HepG2 (cell line): ENCODE measurements around the gene SPACA4. TPM values are rescaled to one million over a fixed set of nuclear protein-coding genes. Genes with fewer than 3 reads are reported as not detected.

ENCODE experiments used
- AKAP8 ChIP-seq: sonication (generic); formaldehyde crosslinking; IDR thresholded peaks from 2 replicates; pipeline ENCODE4 v1.5.1; 2020; ENCODE audit warnings: mild to moderate bottlenecking, missing genetic modification reagents
- FIP1L1 ChIP-seq: fragments of 200-400 bp; formaldehyde crosslinking; IDR thresholded peaks from 2 replicates; pipeline ENCODE4 v1.6.1; 2018; ENCODE audit warnings: low read depth, mild to moderate bottlenecking, low read length, moderate library complexity, borderline replicate concordance; ENCODE audit not compliant: insufficient read depth
- IRF2 ChIP-seq: IDR thresholded peaks from 2 replicates; pipeline ENCODE4 v1.6.1; 2018; ENCODE audit warnings: missing genetic modification reagents, missing compliant biosample characterization
- KLF15 ChIP-seq: sonication (generic); formaldehyde crosslinking; IDR thresholded peaks from 2 replicates; pipeline ENCODE4 v1.8.1; 2023; ENCODE audit warnings: borderline replicate concordance, mild to moderate bottlenecking, inconsistent platforms, missing genetic modification reagents, mixed read lengths
- NR2F1 ChIP-seq, 2 experiments: fragments of 450-650 bp in 1 of 2; formaldehyde crosslinking in 1 of 2; IDR thresholded peaks; 2 replicates each; pipeline versions ENCODE4 v1.5.0 to v1.6.1; 2016 to 2020; ENCODE audit warnings: mild to moderate bottlenecking in 1 of 2, missing compliant biosample characterization in 1 of 2, missing genetic modification reagents in 1 of 2, moderate library complexity in 1 of 2
- POGZ ChIP-seq: sonication (generic); formaldehyde crosslinking; IDR thresholded peaks from 2 replicates; pipeline ENCODE4 v1.4.0; 2020; ENCODE audit warnings: mild to moderate bottlenecking, missing genetic modification reagents
- RAD21 ChIP-seq: fragments of 450-650 bp; formaldehyde crosslinking; IDR thresholded peaks from 2 replicates; pipeline ENCODE4 v1.5.0; 2020; ENCODE audit warnings: mild to moderate bottlenecking
- SIN3B ChIP-seq: fragments of 150-350 bp; IDR thresholded peaks from 2 replicates; pipeline ENCODE4 v1.6.1; 2014; ENCODE audit warnings: low read length
- SNAPC2 ChIP-seq: sonication (generic); formaldehyde crosslinking; IDR thresholded peaks from 2 replicates; pipeline ENCODE4 v1.8.1; 2022; ENCODE audit warnings: mild to moderate bottlenecking, missing genetic modification reagents
- SOX6 ChIP-seq, 2 experiments: fragments of 450-650 bp in 1 of 2; sonication (generic) in 1 of 2; formaldehyde crosslinking in 1 of 2; IDR thresholded peaks; 2 replicates each; pipeline versions ENCODE4 v1.4.0 to v1.6.1; 2017 to 2020; ENCODE audit warnings: antibody characterized with exemption in 1 of 2, mild to moderate bottlenecking in 1 of 2, missing genetic modification reagents in 1 of 2
- SRF ChIP-seq: IDR thresholded peaks from 2 replicates; pipeline ENCODE4 v1.6.1; 2011; ENCODE audit warnings: mild to moderate bottlenecking, low read depth, low read length, moderate library complexity
- TMF1 ChIP-seq: sonication (generic); formaldehyde crosslinking; IDR thresholded peaks from 2 replicates; pipeline ENCODE4 v1.8.1; 2022; ENCODE audit warnings: low read depth, missing genetic modification reagents
- XBP1 ChIP-seq: sonication (generic); formaldehyde crosslinking; IDR thresholded peaks from 2 replicates; pipeline ENCODE4 v1.5.0; 2020; ENCODE audit warnings: missing genetic modification reagents
- ZIK1 ChIP-seq: sonication (generic); formaldehyde crosslinking; IDR thresholded peaks from 2 replicates; pipeline ENCODE4 v1.5.0; 2020; ENCODE audit warnings: mild to moderate bottlenecking, low read depth, missing genetic modification reagents, borderline replicate concordance
- ZNF251 ChIP-seq: sonication (generic); formaldehyde crosslinking; IDR thresholded peaks from 2 replicates; pipeline ENCODE4 v1.9.0; 2021; ENCODE audit warnings: mild to moderate bottlenecking, missing genetic modification reagents
- ZNF451 ChIP-seq: sonication (generic); formaldehyde crosslinking; IDR thresholded peaks from 2 replicates; pipeline ENCODE4 v1.5.0; 2020; ENCODE audit warnings: mild to moderate bottlenecking, missing genetic modification reagents
- ZNF546 ChIP-seq: sonication (generic); formaldehyde crosslinking; conservative IDR thresholded peaks from 2 replicates; pipeline ENCODE4 v1.8.1; 2023; ENCODE audit warnings: mild to moderate bottlenecking, missing genetic modification reagents
- ZNF564 ChIP-seq: sonication (generic); formaldehyde crosslinking; IDR thresholded peaks from 2 replicates; pipeline ENCODE4 v1.8.1; 2023; ENCODE audit warnings: mild to moderate bottlenecking, missing genetic modification reagents
- polyA plus RNA-seq, 8 experiments: library from polyadenylated mRNA; depleted of rRNA in 3 of 8; stranded (reverse) in 7 of 8; unstranded in 1 of 8; fragments of >200 nt; fragmentation: Illumina TruSeq in 4 of 8; extraction: Trizol in 4 of 8; gene quantifications; 2 replicates each; pipeline versions ENCODE4 v1.2.1 to v1.2.3, GENCODE V29; 2011 to 2016; ENCODE audit warnings: low read depth in 4 of 8, missing spikeins in 1 of 8, mixed read lengths in 1 of 8; ENCODE audit not compliant: insufficient read depth in 1 of 8
- total RNA-seq, 5 experiments: library from RNA; depleted of rRNA; stranded (reverse); fragments of >200 nt; fragmentation: Illumina TruSeq; extraction: Trizol; gene quantifications; 2 replicates each; pipeline ENCODE4 v1.2.3, GENCODE V29; 2016; ENCODE audit warnings: low read depth in 1 of 5
- TF ChIP-seq, protein P1 (sequence below): sonication (generic); IDR thresholded peaks from 2 replicates; pipeline ENCODE4 v1.6.1; 2016; ENCODE audit warnings: low read depth, borderline replicate concordance
- TF ChIP-seq, protein P2 (sequence below): sonication (generic); formaldehyde crosslinking; IDR thresholded peaks from 2 replicates; pipeline ENCODE4 v1.5.1; 2020; ENCODE audit warnings: mild to moderate bottlenecking, missing genetic modification reagents, moderate library complexity
- TF ChIP-seq, protein P3 (sequence below): fragments of 450-650 bp; IDR thresholded peaks from 2 replicates; pipeline ENCODE4 v1.6.1; 2017
- TF ChIP-seq, protein P4 (sequence below): IDR thresholded peaks from 2 replicates; pipeline ENCODE4 v1.6.1; 2016; ENCODE audit warnings: missing genetic modification reagents, missing compliant biosample characterization

SPACA4 gene
- total and polyA plus RNA-seq, 2 of the 13 experiments (the other 11 are each of a cell fraction or from before 2014, with no cell fraction given) = not detected

DNA sequence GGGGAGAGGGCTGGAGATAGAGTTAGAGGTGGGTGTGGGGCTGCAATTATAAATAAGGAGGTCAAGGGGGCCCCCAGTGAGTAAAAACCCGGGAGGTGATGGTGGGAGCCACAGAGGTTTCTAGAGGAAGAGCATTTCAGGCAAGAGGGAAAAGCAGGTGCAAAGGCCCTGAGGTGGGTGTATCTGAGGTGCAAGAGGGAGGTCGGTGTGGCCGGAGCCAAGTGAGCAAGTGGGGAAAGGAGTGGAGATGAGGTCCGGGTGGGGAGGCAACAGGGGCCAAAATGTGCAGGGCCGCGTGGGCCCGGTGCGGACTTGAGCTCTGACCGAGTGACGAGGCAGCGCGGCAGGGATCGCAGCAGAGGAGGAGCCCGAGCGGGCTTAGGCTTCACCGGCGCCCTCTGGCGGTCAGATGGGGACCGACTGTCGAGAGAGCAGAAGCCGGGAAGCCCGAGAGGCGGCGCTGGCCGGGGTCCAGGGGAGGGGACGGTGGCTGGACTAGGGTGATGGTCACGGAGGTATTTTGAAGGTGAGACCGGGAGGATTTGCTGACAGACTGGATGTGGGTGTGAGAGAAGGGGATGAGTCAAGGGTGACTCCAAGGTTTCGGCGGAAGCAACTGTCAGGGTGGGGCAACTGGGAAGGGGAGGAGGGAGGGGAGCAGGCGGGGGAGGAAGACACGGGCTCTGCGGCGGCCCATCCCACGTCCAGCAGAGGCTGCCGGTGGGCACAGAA lies 17.7 kb upstream of the SPACA4 start (continued):
- no peak for TF ChIP-seq NR2F1 (CRISPR knock-in tag; IDR thresholded peaks at IDR 0.05)
- no peak for TF ChIP-seq KLF15
- TF ChIP-seq SIN3B = no peak
- no peak for TF ChIP-seq TMF1 (CRISPR knock-in tag)
- no peak for TF ChIP-seq ZIK1 (CRISPR knock-in tag)
- no peak for TF ChIP-seq SRF
- TF ChIP-seq, protein P1, sequence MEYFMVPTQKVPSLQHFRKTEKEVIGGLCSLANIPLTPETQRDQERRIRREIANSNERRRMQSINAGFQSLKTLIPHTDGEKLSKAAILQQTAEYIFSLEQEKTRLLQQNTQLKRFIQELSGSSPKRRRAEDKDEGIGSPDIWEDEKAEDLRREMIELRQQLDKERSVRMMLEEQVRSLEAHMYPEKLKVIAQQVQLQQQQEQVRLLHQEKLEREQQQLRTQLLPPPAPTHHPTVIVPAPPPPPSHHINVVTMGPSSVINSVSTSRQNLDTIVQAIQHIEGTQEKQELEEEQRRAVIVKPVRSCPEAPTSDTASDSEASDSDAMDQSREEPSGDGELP = no peak
- TF ChIP-seq ZNF546 (CRISPR knock-in tag) = no peak
- TF ChIP-seq, protein P2, sequence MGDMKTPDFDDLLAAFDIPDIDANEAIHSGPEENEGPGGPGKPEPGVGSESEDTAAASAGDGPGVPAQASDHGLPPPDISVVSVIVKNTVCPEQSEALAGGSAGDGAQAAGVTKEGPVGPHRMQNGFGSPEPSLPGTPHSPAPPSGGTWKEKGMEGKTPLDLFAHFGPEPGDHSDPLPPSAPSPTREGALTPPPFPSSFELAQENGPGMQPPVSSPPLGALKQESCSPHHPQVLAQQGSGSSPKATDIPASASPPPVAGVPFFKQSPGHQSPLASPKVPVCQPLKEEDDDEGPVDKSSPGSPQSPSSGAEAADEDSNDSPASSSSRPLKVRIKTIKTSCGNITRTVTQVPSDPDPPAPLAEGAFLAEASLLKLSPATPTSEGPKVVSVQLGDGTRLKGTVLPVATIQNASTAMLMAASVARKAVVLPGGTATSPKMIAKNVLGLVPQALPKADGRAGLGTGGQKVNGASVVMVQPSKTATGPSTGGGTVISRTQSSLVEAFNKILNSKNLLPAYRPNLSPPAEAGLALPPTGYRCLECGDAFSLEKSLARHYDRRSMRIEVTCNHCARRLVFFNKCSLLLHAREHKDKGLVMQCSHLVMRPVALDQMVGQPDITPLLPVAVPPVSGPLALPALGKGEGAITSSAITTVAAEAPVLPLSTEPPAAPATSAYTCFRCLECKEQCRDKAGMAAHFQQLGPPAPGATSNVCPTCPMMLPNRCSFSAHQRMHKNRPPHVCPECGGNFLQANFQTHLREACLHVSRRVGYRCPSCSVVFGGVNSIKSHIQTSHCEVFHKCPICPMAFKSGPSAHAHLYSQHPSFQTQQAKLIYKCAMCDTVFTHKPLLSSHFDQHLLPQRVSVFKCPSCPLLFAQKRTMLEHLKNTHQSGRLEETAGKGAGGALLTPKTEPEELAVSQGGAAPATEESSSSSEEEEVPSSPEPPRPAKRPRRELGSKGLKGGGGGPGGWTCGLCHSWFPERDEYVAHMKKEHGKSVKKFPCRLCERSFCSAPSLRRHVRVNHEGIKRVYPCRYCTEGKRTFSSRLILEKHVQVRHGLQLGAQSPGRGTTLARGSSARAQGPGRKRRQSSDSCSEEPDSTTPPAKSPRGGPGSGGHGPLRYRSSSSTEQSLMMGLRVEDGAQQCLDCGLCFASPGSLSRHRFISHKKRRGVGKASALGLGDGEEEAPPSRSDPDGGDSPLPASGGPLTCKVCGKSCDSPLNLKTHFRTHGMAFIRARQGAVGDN = peak; percentile 77
- no peak for TF ChIP-seq ZNF564
- TF ChIP-seq AKAP8 = no peak
- TF ChIP-seq ZNF451 (CRISPR knock-in tag) = 0 out of 2 replicates have a peak, but pooled peaks have one; percentile 40
- TF ChIP-seq SOX6 (IDR thresholded peaks at IDR 0.05) = no peak
- no peak for TF ChIP-seq SOX6 (CRISPR knock-in tag; IDR thresholded peaks at IDR 0.05)
- TF ChIP-seq XBP1 = no peak
- no peak for TF ChIP-seq SNAPC2 (CRISPR knock-in tag)
- no peak for TF ChIP-seq ZNF251 (CRISPR knock-in tag)
- peak; percentile 83 for TF ChIP-seq RAD21 (CRISPR knock-in tag)
- TF ChIP-seq IRF2 (CRISPR knock-in tag) = peak; percentile 39; the same call in 1 of the 2 replicates
- no peak for TF ChIP-seq FIP1L1
- TF ChIP-seq POGZ = 0 out of 2 replicates have a peak, but pooled peaks have one; percentile 42
- TF ChIP-seq, protein P3, sequence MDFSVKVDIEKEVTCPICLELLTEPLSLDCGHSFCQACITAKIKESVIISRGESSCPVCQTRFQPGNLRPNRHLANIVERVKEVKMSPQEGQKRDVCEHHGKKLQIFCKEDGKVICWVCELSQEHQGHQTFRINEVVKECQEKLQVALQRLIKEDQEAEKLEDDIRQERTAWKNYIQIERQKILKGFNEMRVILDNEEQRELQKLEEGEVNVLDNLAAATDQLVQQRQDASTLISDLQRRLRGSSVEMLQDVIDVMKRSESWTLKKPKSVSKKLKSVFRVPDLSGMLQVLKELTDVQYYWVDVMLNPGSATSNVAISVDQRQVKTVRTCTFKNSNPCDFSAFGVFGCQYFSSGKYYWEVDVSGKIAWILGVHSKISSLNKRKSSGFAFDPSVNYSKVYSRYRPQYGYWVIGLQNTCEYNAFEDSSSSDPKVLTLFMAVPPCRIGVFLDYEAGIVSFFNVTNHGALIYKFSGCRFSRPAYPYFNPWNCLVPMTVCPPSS = no peak
- TF ChIP-seq, protein P4, sequence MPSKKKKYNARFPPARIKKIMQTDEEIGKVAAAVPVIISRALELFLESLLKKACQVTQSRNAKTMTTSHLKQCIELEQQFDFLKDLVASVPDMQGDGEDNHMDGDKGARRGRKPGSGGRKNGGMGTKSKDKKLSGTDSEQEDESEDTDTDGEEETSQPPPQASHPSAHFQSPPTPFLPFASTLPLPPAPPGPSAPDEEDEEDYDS (CRISPR knock-in tag) = no peak
